ENCODE data around the gene MYO15B.

Gene MYO15B

GRCh38 chr17:75573994-75574393 is 13.6 kb upstream of the MYO15B start:
- peaks cover 8% of the 10 kb centered on the region; the same call in 1 of the 2 replicates for H3K27me3 ChIP-seq (ENCODE audit: insufficient read depth, low read length)
- no peak overlapping the region for H3K9ac ChIP-seq (ENCODE audit: low read length)
- TF ChIP-seq CTCF (IDR thresholded peaks at IDR 0.05; ENCODE audit: low read length): no peak
- TF ChIP-seq EZH2 (IDR thresholded peaks at IDR 0.05; ENCODE audit: borderline replicate concordance, low read length): no peak
- H3K27ac ChIP-seq (ENCODE audit: low read depth, low read length, poor library complexity, severe bottlenecking): no peak overlapping the region
- H3F3A ChIP-seq (ENCODE audit: insufficient read depth, low read length): no peaks in the 10 kb centered on the region
- H3K79me2 ChIP-seq (ENCODE audit: insufficient read depth, low read length): no peaks in the 10 kb centered on the region
- H3K9me2 ChIP-seq (ENCODE audit: low read depth, low read length): no peaks in the 10 kb centered on the region
- no peaks in the 10 kb centered on the region for H4K20me1 ChIP-seq (ENCODE audit: insufficient read depth, low read length)
- H3K9me3 ChIP-seq (ENCODE audit: low read length): no peaks in the 10 kb centered on the region
- H3K4me3 ChIP-seq (ENCODE audit: low read depth, low read length, poor library complexity, severe bottlenecking): no peak overlapping the region
- no peaks in the 10 kb centered on the region for H3K36me3 ChIP-seq (ENCODE audit: insufficient read depth, low read length)
- H2AFZ ChIP-seq (ENCODE audit: low read length): no peak overlapping the region
- H3K4me1 ChIP-seq (ENCODE audit: insufficient read depth, low read length, severe bottlenecking): peaks cover 13% of the 10 kb centered on the region
- no peak overlapping the region for H3K4me2 ChIP-seq (ENCODE audit: low read length)

- H3K4me3 ChIP-seq (ENCODE audit: low read depth, low read length, poor library complexity, severe bottlenecking): no peak overlapping the region
- no peak overlapping the region for H3K4me2 ChIP-seq (ENCODE audit: low read length)
- no peaks in the 10 kb centered on the region for H3F3A ChIP-seq (ENCODE audit: insufficient read depth, low read length)
- no peak overlapping the region for H3K9ac ChIP-seq (ENCODE audit: low read length)
- no peak for TF ChIP-seq EZH2 (IDR thresholded peaks at IDR 0.05; ENCODE audit: borderline replicate concordance, low read length)
- TF ChIP-seq CTCF (IDR thresholded peaks at IDR 0.05; ENCODE audit: low read length): no peak
- H3K9me3 ChIP-seq (ENCODE audit: low read length): no peaks in the 10 kb centered on the region
- no peaks in the 10 kb centered on the region for H3K36me3 ChIP-seq (ENCODE audit: insufficient read depth, low read length)
- no peaks in the 10 kb centered on the region for H3K9me2 ChIP-seq (ENCODE audit: low read depth, low read length)
- H3K4me1 ChIP-seq (ENCODE audit: insufficient read depth, low read length, severe bottlenecking): peaks cover 13% of the 10 kb centered on the region
- no peaks in the 10 kb centered on the region for H4K20me1 ChIP-seq (ENCODE audit: insufficient read depth, low read length)
- no peak overlapping the region for H2AFZ ChIP-seq (ENCODE audit: low read length)
- H3K27ac ChIP-seq (ENCODE audit: low read depth, low read length, poor library complexity, severe bottlenecking): no peak overlapping the region
- peaks cover 8% of the 10 kb centered on the region; the same call in 1 of the 2 replicates for H3K27me3 ChIP-seq (ENCODE audit: insufficient read depth, low read length)
- H3K79me2 ChIP-seq (ENCODE audit: insufficient read depth, low read length): no peaks in the 10 kb centered on the region
These were observed 13.1 kb upstream of the MYO15B start for GRCh38 chr17:75574404-75575036.

DNA sequence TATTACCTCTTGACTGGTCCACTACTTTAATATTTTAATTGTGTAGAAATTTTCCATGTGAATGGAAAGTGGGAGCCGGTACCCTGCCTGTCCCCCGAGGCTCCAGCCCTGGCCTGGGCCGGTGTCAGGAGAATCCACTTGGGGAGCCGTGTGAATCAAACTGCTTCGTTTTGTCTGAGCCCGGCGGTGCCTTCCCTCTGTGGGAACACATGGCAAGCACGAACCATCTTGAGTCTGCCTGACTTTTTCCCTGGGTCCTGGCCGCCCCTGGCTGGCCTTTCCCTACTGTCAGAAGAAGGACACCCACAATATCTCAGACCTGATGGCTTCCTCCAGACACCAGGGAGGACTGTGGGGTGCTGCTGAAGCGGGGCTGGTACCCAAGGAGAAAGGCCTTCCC is 12.4 kb upstream of the MYO15B start:
- H3K4me1 ChIP-seq (ENCODE audit: insufficient read depth, low read length, severe bottlenecking): peaks cover 13% of the 10 kb centered on the region
- H3K79me2 ChIP-seq (ENCODE audit: insufficient read depth, low read length): no peaks in the 10 kb centered on the region
- H3K27ac ChIP-seq (ENCODE audit: low read depth, low read length, poor library complexity, severe bottlenecking): no peak overlapping the region
- TF ChIP-seq EZH2 (IDR thresholded peaks at IDR 0.05; ENCODE audit: borderline replicate concordance, low read length) (no peak), CTCF (IDR thresholded peaks at IDR 0.05; ENCODE audit: low read length) (no peak)
- no peak overlapping the region for H3K4me3 ChIP-seq (ENCODE audit: low read depth, low read length, poor library complexity, severe bottlenecking)
- peaks cover 8% of the 10 kb centered on the region; the same call in 1 of the 2 replicates for H3K27me3 ChIP-seq (ENCODE audit: insufficient read depth, low read length)
- H3K36me3 ChIP-seq (ENCODE audit: insufficient read depth, low read length): no peaks in the 10 kb centered on the region
- no peaks in the 10 kb centered on the region for H3F3A ChIP-seq (ENCODE audit: insufficient read depth, low read length)
- no peaks in the 10 kb centered on the region for H4K20me1 ChIP-seq (ENCODE audit: insufficient read depth, low read length)
- no peak overlapping the region for H3K9ac ChIP-seq (ENCODE audit: low read length)
- H3K9me2 ChIP-seq (ENCODE audit: low read depth, low read length): no peaks in the 10 kb centered on the region
- no peak overlapping the region for H3K4me2 ChIP-seq (ENCODE audit: low read length)
- no peak overlapping the region for H2AFZ ChIP-seq (ENCODE audit: low read length)
- H3K9me3 ChIP-seq (ENCODE audit: low read length): no peaks in the 10 kb centered on the region
